SIG-M5 treated with dmso at 0.1 percent for 504 hours (cell line): ENCODE results near the gene SERPINC1.
"Not testable (repeated sequence)": the region's sequence is repeated elsewhere in the genome, so short reads cannot be mapped to it uniquely, and the experiment has no call there.

Experiments
- DNase-seq: peaks from one replicate; lab custom pipeline; 2025; ENCODE audit not compliant: unreplicated experiment; lab: John Stamatoyannopoulos, UW

SERPINC1 gene

DNA sequence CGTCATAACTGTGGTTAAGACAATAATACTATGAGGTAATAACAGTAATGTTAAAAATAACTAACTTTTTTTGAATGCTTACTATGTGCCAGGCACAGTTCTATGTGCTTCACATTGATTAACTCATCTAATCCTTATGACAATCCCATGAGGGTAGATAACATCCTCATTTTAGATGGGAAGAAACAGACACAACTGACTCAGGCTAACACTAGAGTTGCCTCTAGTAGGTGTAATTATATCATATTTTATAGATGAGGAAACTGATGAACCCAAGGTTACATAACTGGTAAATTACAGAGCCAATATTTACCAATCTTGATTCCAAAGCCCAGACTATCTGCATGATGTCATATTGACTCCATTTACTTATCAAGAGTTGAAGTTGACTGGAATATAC is 23.5 kb downstream of the SERPINC1 start:
- DNase-seq: no peak

DNA sequence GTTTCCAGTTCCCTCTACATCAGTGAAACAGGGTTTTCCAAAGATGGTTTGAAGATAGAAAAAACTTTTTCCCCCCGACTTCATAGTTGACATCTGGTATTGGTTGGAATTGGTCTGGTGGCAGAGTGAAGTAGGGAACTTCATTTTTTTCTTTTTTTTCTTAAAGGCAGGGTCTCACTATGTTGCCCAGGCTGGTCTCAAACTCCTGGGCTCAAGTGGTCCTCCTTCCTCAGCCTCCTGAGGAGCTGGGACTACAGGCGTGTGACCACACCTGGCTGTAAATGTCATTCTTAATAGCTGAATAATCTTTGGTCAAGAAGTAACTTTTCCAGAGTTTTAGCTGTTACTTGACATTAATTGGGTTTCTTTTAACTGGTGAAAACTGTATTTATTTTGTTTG is 27.2 kb downstream of the SERPINC1 start:
- DNase-seq: no peak

GRCh38 chr1:173888749-173889148 is 28.4 kb downstream of the SERPINC1 start:
- DNase-seq: no peak

DNA sequence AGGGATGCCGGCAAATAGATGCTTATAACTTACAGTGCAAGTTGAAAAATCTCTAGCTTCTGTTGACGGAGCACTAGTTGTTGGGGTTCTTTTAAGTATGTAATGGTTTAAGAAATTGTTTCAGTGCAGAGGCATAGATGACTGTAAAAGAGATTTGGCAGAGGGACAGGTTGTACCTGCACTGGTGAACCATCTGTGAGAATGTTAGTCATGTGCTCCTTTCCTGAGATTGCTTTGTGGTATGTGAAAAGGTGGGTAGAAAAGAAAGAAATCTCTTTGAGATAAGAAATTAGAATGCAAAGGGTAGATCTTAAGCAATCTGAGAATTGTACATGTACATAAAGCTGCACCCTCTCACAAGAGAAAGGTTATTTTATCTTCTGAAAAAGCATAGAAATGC is 29.5 kb downstream of the SERPINC1 start:
- DNase-seq: no peak

DNA sequence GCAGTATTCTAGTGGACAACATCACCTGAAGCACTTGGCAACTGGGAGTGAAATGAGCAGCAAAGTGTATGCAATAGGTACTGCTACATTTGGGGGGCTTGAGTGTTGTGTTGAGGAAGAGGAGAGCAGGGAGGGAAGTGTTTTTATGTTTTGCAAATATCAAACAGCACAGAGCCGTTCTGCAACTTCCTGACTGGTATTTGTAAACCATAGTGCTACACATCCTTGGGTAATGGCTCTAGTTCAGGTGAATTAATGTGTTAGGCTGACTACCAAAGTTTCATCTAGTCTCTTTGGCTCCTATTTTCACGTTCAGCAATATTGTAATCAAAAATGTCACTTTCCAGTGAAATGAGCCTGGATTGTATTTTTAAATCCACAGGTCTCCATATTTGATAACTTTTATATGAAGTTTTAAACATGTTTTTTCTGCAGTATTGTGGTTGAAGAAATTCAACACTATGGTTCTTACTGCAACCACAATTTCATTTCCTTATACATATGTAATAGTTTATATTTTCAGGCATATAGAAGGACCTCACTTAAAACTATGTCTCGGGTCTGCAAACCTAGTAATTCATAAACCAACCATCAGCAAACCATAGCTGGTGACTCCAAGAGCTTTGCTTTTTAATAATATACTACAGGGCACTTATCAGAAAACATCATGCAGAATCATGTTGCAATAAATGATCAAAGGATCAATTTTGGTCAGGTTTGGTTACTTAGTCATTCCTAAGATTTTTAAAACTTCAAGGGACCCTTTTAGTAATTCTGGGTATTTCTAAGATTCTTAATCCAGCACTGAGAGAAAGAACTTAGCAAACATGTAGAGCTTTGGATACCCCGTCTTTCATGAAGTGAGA is 30.1 kb downstream of the SERPINC1 start:
- no peak for DNase-seq

DNA sequence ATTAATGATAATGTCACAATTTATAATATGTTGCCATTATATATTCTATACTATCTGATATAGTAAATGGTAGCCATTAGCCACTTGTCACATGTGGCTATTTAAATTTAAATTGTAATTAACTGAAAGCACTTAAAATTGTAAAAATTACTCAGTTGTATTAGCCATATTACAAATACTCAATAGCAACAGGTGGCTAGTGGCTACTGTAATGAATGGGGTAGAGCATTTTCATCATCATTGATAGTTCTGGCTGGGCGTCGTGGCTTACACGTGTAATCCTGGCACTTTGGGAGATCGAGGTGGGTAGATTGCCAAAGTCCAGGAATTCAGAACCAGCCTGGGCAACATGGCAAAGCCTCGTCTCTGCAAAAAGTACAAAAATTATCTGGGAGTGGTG is 32.4 kb downstream of the SERPINC1 start:
- no peak for DNase-seq

DNA sequence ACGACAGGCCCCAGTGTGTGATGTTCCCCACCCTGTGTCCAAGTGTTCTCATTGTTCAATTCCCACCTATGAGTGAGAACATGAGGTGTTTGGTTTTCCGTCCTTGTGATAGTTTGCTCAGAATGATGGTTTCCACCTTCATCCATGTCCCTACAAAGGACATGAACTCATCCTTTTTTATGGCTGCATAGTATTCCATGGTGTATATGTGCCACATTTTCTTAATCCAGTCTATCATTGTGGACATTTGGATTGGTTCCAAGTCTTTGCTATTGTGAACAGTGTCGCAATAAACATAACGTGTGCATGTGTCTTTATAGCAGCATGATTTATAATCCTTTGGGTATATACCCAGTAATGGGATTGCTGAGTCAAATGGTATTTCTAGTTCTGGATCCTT is 36.0 kb downstream of the SERPINC1 start:
- not testable (repeated sequence) for DNase-seq

GRCh38 chr1:173878251-173878650 is 38.9 kb downstream of the SERPINC1 start:
- DNase-seq: no peak

DNA sequence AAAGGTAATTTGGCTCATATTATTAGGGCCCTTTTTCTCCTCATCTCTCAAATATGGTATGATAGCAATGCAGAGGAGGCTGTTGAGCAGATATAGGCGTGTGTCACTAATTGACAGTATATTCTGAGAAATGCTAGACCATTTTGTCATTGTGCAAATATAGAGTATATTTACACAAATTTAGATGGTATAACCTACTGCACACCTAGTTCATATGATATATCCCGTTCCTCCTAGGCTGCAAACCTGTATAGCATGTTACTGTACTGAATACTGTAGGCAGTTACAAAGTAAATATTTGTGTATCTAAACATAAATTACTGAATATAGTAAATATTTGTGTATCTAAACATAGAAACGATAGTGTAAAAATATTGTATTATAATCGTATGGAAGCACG is 40.4 kb downstream of the SERPINC1 start:
- no peak for DNase-seq

DNA sequence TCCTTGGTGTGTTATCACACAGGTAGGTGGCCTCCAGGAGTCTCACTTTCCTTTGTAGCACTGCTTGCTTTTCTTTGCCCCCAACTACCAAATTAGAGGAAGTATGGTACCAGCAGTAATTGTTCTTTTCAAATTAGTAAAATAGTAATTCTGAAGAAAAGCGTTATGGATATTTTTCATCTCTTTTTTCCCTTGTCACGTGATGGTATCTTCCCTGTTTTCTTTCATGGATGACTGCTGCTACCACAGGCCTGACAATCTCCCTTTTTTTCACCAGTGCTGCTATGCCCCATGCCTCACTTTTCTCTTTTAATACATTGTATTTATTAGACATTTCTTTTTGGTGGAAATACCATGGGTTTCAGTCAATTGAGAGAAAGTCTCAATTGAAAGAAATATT is 45.6 kb downstream of the SERPINC1 start:
- no peak for DNase-seq

- DNase-seq: no peak
Measured at GRCh38 chr1:173871091-173871490, 46.0 kb downstream of the SERPINC1 start.

DNA sequence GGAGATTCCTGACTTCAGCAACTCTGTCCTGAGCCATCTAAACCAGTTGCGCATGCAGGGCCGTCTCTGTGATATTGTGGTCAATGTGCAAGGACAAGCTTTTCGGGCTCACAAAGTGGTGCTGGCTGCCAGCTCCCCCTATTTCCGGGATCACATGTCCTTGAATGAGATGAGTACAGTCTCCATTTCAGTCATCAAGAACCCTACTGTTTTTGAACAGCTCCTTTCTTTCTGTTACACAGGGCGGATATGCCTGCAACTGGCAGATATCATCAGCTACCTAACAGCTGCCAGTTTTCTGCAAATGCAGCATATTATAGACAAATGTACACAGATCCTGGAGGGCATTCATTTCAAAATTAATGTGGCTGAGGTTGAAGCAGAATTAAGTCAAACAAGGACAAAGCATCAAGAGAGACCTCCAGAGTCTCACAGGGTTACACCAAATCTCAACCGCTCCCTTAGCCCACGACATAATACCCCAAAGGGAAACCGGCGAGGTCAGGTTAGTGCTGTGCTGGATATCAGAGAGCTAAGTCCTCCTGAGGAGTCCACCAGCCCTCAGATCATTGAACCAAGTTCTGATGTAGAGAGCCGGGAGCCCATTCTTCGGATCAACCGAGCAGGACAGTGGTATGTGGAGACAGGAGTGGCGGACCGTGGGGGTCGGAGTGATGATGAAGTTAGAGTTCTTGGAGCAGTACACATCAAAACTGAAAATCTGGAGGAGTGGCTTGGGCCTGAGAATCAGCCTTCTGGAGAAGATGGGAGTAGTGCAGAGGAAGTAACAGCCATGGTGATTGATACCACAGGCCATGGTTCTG is 46.7 kb downstream of the SERPINC1 start:
- peak; percentile 17 for DNase-seq

GRCh38 chr1:173869021-173869359 is 48.1 kb downstream of the SERPINC1 start:
- peak; percentile 71 for DNase-seq

DNA sequence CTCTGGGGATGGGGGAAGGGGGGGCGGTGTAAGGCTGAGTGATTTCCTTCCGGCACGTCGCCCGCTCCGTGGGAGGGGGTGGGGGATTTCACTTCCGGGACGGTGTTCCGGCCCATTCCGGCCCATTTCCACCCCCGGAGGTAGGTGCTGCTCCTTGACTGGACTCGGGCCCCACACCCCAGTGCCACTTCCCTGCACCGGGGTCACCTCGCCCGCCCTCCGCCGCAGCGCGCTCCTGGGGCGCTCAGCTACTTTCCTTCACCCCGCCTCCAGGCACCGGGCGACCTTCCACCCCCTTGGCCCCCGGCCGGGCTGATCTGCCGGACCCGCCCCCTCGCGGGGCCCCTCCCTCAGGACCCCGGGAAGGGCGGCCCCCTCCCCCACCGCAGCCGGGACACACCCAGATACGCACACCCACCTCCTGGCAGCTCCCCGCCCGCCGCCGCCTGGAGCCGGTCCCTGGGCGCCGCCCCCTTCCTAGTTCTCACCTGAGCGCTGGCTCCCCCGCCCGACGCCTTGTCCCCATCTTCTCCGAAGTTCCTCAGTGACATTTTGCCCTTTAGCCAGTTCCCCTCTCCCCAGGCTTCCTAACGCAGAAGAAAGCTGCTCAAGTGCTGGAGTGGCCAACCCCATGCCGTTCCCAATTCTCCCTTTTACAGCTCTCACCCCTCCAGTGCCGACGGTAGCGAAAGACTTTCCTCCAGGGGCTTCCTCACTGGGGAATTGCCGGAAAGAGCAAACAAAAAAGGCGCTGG is 48.7 kb downstream of the SERPINC1 start, which contains the start of gene ZBTB37:
ZBTB37 (plus strand) TSS at position 115 of the 755 bp plus-strand sequence. CDS start 1,846 bp downstream, outside the sequence.
- DNase-seq: peak; percentile 92

GRCh38 chr1:173867753-173868265 is 49.3 kb downstream of the SERPINC1 start, which contains the start of gene GAS5:
TSS of gene GAS5 (minus strand) at chr1:173867989.
- peak; percentile 100 for DNase-seq

GRCh38 chr1:173867141-173867752 is 49.9 kb downstream of the SERPINC1 start:
- no peak for DNase-seq

- DNase-seq: no peak
Measured at GRCh38 chr1:173866413-173867115, 50.6 kb downstream of the SERPINC1 start.

- no peak for DNase-seq
Measured at GRCh38 chr1:173865468-173866164, 51.5 kb downstream of the SERPINC1 start.

- DNase-seq: no peak
Measured at GRCh38 chr1:173864179-173864867, 52.8 kb downstream of the SERPINC1 start.
